GM08714 (cell line): Measurements from ENCODE around the gene ISCA2.

Experiments used
- H3K4me3 ChIP-seq: fragments of 200-500 bp; sonication (Bioruptor generic); 2 replicates; pipeline ENCODE4 v1.5.1; 2014; ENCODE audit warnings: mild to moderate bottlenecking, low read length, inconsistent platforms
- ZNF274 ChIP-seq: IDR thresholded peaks from 2 replicates; pipeline ENCODE4 v1.6.1; 2012; ENCODE audit warnings: mild to moderate bottlenecking, low read depth, low read length

The ISCA2 gene

DNA sequence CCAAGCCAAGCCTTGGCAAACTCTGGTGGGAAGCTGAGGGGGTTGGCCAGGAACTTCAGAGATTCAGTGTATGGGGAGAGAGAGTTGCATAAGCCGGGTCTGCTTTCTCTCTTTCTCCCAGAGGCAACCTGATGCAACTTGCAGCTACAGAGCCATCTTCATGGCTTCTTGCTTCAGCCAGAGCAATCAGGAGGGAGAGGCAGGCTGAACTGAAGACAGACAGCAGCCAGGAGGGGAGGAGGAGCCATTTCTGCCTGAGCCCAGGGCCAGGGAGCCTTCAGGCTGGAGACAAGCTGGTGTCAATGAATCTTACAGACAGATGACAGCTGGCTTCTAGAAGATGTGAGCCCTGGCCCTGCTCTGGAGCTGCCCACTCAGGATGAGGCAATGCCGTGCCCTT is 19.2 kb upstream of the ISCA2 start:
- TF ChIP-seq ZNF274, result no peak
- no peak overlapping the region for H3K4me3 ChIP-seq

DNA sequence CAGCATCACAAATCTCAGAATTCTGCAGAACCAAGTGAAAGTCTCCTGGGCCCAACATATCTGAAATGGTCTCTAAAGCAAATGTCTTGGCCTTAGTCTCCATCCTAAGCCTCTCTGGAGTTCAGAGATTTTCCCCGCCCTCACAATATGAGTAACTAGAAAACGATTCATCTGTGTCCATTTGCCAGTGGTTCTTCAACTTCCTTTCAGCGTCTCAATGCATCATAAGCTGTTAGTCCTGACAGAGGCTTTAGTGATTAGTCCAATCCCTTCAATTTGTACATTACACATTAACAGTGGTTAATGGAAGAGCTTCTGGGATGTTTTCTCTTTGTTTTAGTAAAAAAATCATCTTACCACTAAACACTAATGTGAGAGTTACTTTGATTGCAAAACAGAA is 17.9 kb upstream of the ISCA2 start:
- no peak for TF ChIP-seq ZNF274

DNA sequence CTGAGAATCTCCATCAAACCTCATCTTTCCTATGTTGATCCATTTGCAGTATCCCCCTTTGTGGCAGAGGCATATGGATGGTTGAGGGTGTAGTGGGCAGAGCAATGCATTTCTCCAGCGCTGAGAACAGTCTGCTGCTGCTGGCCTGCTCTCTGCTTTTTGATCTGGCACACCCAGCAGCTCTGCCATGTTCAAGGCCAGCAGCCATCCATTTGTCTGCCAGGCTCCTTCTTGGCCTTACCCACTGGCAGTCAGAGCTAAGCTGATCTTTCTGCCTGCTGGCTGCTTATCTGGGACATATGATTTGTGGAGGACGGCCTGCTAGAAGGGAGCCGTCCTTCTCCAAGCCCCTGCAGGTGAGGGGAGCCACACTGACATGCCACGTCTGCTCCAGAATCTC is 17.5 kb upstream of the ISCA2 start:
- no peak for TF ChIP-seq ZNF274
- no peak overlapping the region for H3K4me3 ChIP-seq

More for the DNA sequence above, 17.9 kb upstream of the ISCA2 start:
- H3K4me3 ChIP-seq, result no peak overlapping the region

DNA sequence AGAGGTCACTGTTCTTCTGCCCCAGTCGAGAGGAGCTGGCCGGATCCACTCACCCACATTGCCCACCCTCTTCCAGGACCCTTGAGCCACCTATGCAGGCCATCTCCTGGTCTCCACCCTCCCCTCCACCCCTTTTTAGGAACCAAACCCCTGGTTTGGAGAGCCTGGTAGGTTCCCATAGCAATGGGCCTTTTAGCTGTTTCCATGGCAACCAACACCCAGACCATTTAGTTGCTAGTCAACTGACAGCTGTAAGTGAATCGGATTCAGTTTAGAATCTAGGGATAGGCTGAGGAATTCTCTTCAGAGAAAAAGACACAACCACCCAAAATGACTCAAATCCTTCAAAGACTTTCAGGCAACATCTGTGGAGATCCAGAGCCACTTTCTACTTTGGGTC is 17.0 kb upstream of the ISCA2 start:
- no peak for TF ChIP-seq ZNF274
- H3K4me3 ChIP-seq, result no peak overlapping the region

DNA sequence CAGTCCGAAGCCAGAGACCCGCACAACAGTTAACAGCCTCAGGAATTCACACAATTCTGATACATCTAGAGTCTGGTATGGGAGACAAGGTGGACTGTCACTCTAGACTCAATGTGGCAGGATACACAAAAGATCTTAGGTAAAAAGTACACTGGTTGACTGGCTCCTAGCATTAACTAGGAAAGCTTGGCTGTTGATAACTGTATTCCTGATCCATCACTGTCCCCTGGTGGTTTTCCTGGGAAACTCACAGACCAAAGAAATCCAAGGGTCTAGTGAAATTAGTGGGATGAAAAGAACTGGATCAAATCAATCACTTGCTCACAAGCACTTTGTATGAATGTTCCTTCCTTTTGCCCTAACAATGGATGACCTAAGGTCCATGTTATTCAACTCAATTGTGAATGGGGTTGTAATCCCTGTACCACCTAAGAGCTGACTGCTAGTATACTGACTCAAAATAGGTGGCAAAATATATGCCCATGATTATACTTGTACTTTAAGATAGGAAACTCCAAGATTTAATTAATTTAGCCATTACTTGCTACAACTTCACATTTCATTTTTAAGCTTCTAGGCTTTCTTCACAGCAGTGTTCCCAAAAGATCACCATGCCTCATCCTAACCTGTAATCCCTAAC is 14.4 kb upstream of the ISCA2 start:
- no peak for TF ChIP-seq ZNF274
- H3K4me3 ChIP-seq, result no peak overlapping the region

DNA sequence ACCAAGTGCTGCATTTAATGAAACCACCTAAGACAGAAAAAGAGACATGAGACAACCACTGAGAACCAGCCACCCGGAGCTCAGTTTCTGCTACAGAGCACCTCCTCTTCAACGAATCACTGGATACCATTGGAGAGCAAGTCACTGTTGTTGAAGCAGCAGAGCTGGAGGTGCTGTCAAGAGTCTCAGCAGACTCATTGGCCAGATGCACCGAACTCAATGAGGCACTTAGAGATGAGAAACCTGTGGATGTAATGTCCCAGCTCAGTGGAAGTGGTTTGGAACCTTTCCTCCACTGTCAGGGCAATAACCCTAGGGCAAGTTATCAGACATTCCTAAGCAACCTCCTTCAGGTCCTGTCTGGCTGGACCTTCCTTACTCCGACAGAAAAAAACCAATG is 13.5 kb upstream of the ISCA2 start:
- H3K4me3 ChIP-seq, result no peak overlapping the region
- no peak for TF ChIP-seq ZNF274

DNA sequence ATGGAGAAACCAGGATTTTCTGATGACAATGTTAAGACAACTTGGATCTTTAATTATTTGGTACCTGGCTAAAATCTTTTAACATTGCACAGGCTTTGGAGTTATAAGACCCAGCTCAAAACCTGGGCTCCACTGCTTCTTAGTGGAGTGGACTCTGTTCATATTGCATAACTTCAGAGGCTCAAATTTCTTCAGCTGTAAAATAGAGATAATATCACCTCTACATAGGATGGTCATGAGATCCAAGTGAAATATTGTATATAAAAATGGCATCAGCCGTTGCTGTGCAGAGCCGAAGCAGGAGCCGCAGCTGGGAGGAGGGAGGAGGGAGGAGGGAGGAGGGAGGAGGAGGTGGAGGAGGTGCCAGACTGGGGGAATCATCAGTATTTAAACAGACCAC is 11.0 kb upstream of the ISCA2 start:
- no peak for TF ChIP-seq ZNF274
- H3K4me3 ChIP-seq, result no peak overlapping the region

DNA sequence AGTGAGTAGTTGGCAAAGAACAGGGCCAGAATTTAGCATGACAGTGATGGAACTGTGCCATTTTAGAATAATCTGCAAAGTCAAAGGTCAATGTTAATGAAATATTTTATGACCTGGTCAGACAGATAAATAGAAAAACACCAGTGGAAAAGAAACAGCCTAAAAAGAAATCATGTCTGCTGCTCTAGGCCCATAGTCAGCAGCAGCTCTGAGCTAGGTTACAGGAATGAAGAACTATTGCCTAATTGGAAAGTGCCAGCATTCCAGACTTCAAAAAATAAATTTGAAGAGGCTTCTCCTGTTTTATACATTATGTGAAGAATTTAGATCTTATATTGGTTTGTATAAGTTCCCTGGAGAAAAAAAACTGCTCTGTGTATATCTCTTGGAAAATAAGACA is 10.2 kb upstream of the ISCA2 start:
- no peak for TF ChIP-seq ZNF274
- no peak overlapping the region for H3K4me3 ChIP-seq

DNA sequence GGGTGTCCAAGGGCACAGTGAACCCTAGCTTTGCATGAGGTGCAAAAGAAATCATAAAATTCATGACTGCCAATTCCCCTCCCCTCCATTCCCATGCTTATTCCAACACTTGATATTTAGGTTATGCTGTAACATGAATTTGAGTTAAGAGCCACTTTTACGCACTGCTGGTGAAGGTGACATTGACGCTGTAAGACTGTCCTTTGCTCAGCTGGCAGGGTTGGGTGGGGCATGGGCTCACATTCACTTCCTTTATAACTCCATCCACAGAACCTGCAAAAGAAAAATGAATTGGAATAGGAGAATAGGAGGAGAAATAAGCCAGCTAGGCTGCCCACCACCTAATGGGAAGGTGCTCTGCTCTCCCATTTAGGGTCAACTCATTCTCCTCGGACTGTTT is 7.4 kb upstream of the ISCA2 start:
- no peak overlapping the region for H3K4me3 ChIP-seq
- TF ChIP-seq ZNF274, result no peak

DNA sequence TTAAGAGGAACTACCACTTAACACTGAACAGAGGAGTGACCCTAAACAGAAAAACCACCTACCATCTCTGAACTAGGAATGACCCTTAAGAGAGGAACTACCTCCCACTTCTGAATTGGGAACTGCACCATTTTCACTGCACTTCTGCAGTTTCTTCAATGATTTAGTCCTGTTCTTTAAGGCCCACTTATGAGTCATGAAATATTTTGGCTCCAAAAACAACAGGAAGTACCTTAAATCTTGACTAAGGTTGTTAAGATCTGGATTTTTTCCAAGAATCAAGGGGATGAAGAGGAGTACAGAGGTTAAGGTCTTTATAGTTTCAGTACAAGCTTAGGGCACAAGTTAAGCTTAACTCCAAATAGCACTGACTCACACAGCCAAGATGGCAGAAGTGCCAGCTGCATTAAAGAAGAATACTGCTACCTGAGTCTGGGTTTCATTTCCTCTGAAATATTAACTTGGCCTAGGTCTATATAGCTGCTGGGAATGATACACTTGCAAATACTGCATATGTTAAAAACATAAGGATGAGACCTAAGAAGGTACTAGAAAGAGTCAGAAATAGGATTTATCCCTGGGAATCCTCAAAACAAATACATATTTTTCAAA is 4.7 kb upstream of the ISCA2 start:
- H3K4me3 ChIP-seq, result no peak overlapping the region
- TF ChIP-seq ZNF274, result no peak

DNA sequence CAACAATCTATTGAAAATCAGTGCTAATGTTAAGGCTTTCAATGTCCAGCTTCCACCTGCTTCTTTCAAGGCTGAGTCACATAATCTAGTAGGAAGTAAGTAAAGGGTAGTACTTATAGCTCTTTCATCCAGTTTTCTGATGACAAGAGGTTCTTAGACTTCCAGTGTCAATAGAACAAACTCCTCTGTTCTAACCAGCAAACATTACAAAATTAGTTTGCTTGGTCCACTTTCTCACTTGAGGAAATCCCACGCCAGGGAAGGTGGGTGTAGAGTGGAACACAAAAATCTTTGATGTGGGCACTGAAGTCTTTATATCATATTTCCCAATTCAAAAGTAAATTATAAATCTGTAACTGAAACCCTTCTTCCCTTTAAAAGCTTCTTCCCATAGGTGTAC is 3.1 kb upstream of the ISCA2 start:
- H3K4me3 ChIP-seq, result no peak overlapping the region
- no peak for TF ChIP-seq ZNF274

DNA sequence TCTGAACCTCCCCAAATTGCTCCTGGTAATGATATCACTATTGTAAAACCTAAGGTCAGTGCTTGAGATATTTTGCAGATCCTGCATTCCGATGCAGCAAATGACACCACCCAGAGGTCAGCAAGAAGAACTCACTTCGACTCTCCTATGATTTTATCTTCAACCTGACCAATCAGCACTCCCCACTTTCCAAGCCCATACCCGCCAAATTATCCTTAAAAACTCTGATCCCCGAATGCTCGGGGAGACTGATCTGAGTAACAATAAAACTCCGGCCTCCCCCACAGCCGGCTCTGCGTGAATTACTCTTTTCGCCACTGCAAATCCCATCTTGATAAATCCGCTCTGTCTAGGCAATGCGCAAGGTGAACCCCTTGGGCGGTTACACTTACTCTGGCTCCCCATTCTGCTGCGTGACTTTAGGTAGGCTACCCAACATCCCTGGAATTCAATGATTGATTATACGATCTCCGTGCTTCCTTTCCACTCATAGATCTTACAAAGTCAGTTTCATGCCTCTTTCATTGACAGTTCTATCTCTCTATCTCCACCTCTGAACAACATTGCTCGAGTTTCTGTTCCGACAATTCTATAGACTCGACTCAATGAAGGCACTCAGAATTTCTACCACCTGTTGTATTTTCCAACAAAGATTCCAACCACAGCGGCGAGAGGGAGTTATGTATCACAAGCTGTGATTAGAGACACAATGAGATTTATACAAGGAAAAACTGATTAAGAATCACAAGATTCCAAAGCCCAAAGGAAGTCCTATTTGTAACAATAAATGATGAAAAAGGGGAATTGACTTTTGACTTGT is 1.4 kb upstream of the ISCA2 start:
- no peak for TF ChIP-seq ZNF274
- H3K4me3 ChIP-seq, result peak overlapping the region; percentile 86

DNA sequence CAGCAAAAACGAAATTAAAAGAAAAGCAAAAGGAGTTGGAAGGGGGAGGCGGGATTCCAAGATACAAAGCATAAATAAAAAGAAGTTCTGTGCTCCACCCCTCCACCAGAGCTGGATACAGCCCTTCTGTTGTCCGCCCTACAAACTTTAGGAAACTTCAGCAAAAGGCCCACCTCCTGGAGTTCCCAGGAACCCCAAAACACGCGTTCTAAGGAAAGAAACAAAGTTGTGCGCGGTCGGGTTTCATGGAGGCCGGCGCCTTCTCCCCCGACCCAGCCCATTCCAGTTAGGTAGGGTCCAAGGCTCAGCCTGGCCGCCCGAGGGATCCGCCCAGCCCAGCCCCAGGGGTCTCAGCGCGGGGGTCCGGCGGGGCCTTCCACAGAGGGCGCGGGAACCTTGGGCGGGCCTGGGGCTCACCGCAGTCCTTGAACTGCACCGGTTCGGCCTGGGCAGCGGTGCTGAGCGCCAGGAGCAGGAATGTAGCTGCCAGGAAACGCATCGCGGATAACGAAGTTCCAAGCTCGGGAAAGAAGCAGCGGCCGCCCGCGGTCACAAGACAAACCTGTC is 706 bp upstream of the ISCA2 start, which contains the start of gene NPC2:
Gene NPC2 (minus strand): TSS at position 530 of the 567 bp plus-strand sequence. CDS start 31 bp downstream, at position 499.
- TF ChIP-seq ZNF274, result no peak
- H3K4me3 ChIP-seq, result peak within 1 kb of the TSS; percentile 86

DNA sequence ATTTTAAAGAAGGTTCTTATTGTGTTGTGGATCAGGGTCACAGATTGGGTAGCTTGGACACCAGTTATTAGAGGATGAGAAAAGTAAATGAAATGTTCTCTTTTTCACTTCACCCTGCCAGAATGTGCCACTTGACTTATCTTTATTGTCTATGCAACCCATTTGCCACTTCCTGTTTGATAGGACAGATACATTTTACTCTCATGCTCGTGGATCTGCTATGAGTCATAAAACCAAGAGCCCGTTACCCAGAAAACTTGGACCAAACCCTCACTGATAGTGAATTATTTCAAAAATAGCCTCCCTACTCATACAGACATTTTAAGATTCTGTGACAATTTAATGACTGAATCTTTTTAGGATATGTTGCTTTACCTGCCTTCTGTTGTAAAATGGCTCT is 1.8 kb downstream of the ISCA2 start:
- H3K4me3 ChIP-seq, result no peak overlapping the region

DNA sequence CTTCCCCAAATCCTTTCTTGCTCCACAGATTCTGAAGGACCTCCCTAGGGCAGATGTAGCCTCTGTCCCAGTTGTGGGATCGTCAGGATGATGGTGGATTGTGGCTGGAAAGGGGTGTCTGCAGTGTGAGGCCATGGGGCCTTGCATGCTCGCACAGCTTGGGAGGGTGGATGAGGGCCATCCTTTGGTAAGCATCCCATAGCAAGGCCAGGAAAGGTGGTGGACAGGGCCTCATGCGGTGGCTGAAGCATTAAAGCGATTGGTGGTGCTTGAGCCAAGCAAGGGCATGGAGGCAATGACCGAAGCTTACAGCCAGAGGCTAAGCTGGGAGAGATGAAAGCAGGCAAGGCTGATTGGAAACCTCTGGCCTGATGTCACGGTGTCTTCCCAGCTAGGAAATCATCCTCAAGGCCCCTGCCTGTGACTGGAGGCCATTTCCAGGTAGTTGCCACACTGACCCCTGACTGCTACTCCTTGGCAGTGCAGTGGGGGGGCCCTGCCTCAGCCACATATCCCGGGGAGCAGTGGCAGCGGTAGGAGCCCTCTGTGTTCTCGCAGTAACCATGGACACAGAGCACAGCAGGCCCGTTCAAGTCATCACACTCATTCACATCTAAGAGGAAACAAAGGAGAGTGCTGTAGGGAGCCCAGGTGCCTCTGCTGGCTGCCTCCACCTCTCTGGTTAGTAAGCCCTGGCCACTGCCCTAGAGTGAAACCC is 7.0 kb downstream of the ISCA2 start:
- no peak overlapping the region for H3K4me3 ChIP-seq
- TF ChIP-seq ZNF274, result no peak

More for the DNA sequence above, 1.8 kb downstream of the ISCA2 start:
- TF ChIP-seq ZNF274, result no peak
